ENCODE results near the gene CRYAA.

CRYAA gene

DNA sequence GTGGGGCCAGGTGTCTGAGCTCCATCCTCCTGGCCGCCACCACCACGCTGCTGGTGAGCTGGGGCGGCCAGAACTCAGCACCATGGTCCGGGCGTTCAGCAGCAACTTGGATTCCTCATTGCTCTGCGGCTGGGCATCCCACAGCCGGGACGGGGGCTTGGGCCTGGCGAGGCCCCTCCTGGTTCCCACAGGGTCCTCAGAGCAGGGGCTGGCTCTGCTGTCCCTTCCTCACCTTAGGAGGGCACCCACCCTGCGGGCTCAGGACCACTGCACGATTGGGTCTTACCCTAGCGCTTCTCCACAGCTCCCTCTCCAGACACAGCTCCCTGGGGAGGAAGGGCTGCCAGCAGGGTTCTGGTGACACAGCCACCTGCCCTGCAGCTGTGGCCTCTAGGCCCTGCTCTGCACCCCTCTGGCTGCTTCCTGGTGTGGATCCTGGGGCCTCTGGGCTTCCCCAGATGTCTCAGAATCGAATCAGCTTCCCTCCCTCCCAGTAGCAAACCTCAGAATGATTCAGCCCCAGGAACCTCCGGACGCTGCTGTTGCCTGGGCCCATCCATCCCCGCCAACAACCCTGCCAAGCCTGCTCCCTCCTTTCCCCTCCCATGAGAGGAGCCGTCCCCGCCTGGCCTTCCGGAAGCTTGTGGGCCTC lies 25.0 kb downstream of the CRYAA start:
- TF ChIP-seq, protein P1, sequence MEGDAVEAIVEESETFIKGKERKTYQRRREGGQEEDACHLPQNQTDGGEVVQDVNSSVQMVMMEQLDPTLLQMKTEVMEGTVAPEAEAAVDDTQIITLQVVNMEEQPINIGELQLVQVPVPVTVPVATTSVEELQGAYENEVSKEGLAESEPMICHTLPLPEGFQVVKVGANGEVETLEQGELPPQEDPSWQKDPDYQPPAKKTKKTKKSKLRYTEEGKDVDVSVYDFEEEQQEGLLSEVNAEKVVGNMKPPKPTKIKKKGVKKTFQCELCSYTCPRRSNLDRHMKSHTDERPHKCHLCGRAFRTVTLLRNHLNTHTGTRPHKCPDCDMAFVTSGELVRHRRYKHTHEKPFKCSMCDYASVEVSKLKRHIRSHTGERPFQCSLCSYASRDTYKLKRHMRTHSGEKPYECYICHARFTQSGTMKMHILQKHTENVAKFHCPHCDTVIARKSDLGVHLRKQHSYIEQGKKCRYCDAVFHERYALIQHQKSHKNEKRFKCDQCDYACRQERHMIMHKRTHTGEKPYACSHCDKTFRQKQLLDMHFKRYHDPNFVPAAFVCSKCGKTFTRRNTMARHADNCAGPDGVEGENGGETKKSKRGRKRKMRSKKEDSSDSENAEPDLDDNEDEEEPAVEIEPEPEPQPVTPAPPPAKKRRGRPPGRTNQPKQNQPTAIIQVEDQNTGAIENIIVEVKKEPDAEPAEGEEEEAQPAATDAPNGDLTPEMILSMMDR (conservative IDR thresholded peaks at IDR 0.05; ENCODE audit: control insufficient read depth, insufficient read depth, low read depth, low read length): no peak
- peak; percentile 88 for DNase-seq (ENCODE audit: low read depth)
- H3K4me3 ChIP-seq (ENCODE audit: control insufficient read depth, low read depth, low read length): no peak overlapping the region

DNA sequence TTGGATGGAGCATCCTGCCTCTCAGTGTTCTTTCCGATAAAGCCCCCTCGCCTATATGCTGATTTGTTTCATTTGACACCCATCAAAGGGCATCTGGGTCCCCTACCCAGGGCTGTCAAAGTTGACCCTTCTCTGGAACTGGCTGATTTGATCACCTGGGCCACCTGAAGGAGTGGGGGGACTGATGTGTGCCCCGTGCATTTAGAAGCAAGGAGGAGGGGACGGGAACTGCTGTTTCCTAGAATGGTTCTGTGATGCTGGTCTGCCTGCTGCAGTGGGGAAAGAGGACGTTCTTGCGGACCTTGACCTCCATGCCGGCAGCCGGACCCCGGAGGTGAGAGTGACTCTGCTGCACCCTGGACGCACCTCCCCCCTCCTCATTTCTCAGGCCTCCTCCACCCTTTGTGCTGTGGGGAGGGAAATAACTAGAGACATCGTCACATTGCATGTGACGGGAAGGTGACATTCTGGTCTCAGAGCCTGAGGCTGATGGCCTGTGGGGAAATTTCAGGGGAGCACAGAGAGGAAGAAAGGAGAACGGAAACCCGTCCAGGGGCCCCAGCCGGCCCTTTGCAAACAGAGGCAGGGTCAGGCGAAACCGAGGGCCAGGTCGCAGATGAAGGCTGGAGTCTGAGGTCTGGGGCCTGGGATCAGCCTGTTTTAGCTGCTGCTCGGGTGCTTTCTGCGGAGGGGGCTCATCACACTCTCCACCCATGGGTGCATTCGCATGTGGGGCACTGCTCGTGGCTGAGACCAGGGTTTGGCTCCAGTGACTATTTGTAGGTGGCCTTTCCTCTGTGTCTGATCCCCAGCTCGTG lies 25.7 kb downstream of the CRYAA start:
- DNase-seq (ENCODE audit: low read depth): no peak
- TF ChIP-seq, protein P1 (conservative IDR thresholded peaks at IDR 0.05; ENCODE audit: control insufficient read depth, insufficient read depth, low read depth, low read length): no peak
- no peak overlapping the region for H3K4me3 ChIP-seq (ENCODE audit: control insufficient read depth, low read depth, low read length)

DNA sequence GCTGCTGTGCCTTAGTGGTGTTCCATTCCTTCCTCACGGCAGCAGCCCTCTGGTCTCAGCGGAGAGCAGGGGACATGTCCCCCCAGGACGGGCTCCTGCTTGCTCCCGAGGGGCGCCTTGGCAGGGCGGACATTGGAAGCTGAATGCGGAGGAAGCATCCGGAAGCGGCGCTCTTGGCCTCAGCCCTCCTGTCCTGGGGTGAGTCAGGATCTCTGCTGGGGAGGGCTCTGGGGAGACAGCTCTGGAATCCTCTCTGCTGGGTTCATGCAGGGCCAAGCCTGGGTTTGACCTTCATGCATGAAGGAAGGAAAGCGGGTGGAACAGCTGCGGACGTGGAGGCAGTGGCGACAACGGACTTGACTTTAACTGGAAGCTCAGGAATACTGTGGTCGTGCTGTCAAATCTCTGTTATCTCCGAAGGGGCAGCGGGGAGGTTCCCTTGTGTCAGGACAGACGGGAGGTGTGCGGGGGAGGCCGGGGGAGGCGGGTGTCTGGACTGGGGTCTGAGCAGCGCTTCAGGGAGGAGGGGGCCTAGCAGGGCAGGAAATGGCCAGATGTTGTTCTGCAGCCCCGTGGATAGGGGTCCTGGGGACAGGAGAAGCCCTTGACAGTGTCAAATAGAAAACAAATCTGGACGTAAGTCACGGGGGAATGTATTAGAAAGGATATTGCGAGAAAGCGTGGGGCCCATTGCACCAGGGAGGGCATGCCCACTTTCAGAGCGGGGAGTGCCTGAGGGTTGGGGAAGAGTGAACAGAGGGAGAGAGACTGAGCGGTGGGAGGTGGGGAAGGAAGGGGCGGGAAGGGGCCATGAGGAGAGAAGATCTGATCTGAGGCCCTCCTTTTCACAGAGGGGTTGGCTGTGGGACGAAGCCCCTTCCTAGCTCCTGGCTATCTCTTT lies 26.6 kb downstream of the CRYAA start:
- no peak overlapping the region for H3K4me3 ChIP-seq (ENCODE audit: control insufficient read depth, low read depth, low read length)
- DNase-seq (ENCODE audit: low read depth): peak; percentile 64
- TF ChIP-seq, protein P1 (conservative IDR thresholded peaks at IDR 0.05; ENCODE audit: control insufficient read depth, insufficient read depth, low read depth, low read length): no peak

DNA sequence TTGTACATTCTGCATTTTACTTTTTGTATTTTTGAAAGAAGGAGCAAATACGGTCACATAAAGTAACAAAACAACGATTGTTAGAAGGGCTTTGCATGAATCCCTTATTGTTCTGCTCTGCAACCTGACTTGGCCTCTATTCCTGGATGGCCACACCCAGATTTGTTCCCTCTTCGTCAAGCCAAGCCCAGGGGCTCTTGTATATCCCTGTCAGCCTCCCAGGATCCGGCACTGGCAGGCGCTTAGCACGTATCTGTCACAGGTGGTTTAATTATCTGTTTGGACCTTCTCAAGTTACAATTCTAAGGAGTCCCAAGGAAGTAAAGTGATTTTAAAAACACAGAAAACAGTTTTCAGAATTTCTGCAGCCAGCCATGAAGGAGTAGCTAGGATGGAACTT lies 28.0 kb downstream of the CRYAA start:
- no peak overlapping the region for H3K4me3 ChIP-seq (ENCODE audit: control insufficient read depth, low read depth, low read length)
- TF ChIP-seq, protein P1 (conservative IDR thresholded peaks at IDR 0.05; ENCODE audit: control insufficient read depth, insufficient read depth, low read depth, low read length): no peak
- DNase-seq (ENCODE audit: low read depth): peak; percentile 32

DNA sequence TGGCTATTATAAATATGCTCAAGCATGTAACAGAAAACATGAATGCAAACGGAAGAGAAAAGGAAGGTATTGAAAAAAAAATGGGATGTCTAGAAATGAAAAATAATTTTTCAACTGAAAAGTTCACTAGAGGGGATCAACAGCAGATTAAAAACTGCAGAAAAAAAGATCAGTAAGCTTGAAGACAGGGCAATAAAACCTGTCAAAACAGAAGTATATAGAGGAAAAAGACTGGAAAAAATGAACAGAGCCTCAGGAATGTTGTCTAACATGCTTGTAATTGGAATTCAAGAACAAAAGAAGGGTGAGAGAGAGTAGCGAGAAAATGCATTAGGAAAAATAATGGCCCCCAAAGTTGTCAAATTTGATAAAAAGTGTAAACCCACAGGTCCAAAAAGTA lies 29.6 kb downstream of the CRYAA start:
- TF ChIP-seq, protein P1 (conservative IDR thresholded peaks at IDR 0.05; ENCODE audit: control insufficient read depth, insufficient read depth, low read depth, low read length): no peak
- no peak for DNase-seq (ENCODE audit: low read depth)
- no peak overlapping the region for H3K4me3 ChIP-seq (ENCODE audit: control insufficient read depth, low read depth, low read length)

DNA sequence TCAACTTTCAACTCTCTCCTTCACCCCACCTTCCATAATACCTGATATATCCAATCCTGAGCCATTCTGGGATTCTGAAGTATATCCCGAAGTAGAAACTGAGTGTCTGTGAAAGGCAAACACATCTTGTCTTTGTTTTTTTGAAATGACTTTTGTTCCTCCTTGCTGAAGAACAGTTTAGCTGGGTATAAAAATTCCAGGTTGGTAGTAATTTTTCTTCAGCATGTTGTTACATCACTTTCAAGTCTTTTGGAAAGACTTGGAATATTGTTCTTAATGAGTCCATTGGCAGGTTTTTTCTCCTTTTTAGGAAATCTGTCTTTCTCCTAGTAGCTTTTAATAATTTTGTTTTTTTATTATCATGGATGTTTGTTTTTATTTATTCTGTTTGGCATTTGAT lies 32.7 kb downstream of the CRYAA start:
- no peak for DNase-seq (ENCODE audit: low read depth)
- H3K4me3 ChIP-seq (ENCODE audit: control insufficient read depth, low read depth, low read length): no peak overlapping the region
- TF ChIP-seq, protein P1 (conservative IDR thresholded peaks at IDR 0.05; ENCODE audit: control insufficient read depth, insufficient read depth, low read depth, low read length): no peak

Measured in fibroblast of mammary gland (primary cell).